ENCODE measurements around the gene TMEM87A.

Gene TMEM87A

DNA sequence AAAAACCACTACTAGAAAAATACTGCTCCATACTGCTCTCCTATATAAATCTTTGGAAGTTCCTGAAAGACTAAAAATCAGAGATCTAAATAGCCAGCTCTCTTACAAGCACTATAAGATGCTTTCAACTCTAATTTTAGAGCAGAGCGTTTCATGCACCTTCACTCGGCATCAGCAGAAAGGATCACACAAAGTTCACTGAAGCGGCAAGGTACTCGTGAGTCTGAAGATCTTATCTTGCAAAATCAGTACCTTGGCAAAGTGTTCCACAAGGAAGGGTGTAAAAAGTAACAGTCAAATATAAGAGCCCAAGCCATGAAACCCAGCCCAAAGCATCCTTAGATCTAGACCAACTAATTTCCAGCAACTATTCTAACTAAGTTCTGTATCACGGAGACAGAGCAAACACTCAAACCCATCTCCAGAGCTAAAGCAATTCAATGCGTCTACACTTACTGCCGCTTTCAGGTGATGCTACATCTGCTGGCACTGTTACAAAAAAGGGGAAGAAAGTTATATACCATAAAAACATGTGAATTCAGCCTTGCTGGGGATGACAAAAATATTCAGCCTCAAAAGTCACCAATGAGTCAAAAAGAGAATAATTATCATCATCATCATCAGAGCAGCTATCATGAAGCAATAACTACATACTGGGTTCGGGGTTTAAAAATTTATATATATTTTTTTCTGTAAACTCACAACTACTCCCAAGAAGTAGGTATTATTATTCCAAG lies 81.5 kb downstream of the TMEM87A start:
- TF ChIP-seq, protein P1, sequence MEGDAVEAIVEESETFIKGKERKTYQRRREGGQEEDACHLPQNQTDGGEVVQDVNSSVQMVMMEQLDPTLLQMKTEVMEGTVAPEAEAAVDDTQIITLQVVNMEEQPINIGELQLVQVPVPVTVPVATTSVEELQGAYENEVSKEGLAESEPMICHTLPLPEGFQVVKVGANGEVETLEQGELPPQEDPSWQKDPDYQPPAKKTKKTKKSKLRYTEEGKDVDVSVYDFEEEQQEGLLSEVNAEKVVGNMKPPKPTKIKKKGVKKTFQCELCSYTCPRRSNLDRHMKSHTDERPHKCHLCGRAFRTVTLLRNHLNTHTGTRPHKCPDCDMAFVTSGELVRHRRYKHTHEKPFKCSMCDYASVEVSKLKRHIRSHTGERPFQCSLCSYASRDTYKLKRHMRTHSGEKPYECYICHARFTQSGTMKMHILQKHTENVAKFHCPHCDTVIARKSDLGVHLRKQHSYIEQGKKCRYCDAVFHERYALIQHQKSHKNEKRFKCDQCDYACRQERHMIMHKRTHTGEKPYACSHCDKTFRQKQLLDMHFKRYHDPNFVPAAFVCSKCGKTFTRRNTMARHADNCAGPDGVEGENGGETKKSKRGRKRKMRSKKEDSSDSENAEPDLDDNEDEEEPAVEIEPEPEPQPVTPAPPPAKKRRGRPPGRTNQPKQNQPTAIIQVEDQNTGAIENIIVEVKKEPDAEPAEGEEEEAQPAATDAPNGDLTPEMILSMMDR (conservative IDR thresholded peaks at IDR 0.05; ENCODE audit: low read length) = no peak
- no peak for DNase-seq (ENCODE audit: low read depth)
- H3K4me3 ChIP-seq (ENCODE audit: low read length) = no peak overlapping the region

DNA sequence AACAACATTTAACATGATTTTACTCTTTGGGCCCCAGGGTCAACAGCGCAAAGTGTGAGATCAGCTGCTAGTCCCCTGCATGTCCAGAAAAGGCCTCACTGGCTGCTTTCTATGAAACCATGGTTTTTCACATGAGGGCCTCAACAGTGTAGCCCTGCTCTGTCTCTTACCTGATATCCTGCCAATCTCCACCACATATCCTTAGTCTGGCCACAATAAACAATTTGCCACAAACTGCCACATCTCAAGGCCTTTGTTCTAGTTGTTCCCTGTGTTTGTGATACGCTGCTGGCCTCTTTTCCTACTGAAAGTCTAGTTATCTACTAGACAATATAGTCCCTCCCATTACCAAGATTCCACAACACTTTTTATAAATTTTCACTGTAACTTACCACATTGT lies 82.9 kb downstream of the TMEM87A start:
- TF ChIP-seq, protein P1 (conservative IDR thresholded peaks at IDR 0.05; ENCODE audit: low read length) = no peak
- no peak overlapping the region for H3K4me3 ChIP-seq (ENCODE audit: low read length)
- no peak for DNase-seq (ENCODE audit: low read depth)

DNA sequence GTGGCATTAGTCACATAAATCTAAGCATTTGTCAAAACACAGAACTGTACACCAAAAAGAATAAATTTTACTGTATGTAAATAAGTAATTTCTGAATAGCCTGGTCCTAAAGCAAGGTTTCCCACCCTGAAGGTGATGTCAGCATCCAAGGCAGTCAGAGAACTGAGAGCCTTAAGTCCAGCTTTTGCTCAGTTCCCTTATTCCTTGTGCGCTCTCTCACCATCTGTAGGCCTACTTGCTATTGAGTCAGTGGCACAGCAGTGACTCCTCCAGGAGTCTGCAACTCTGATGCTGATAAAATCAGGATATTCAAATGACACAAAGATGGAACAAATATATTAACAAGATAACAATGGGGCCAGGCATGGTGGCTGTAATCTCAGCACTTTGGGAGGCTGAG lies 87.4 kb downstream of the TMEM87A start:
- TF ChIP-seq, protein P1 (conservative IDR thresholded peaks at IDR 0.05; ENCODE audit: low read length) = no peak
- no peak for DNase-seq (ENCODE audit: low read depth)

DNA sequence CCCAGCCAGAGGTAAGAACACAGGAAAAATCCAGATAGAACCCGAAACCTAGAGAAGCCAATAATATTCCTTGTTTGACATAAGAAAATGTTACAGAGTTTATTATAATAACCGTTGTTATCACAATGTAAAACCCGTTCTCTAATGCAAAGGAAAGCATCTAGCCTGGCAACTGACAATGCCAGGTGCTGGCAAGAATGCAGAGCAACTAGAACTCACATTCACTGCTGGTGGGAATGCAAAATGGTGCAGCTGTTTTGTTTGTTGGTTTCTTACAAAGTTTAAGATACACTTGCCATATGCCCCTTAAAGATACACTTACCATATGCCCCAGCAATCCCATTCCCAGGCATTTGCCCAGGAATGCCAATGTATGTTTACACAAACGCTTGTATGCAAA lies 88.5 kb downstream of the TMEM87A start:
- no peak for DNase-seq (ENCODE audit: low read depth)
- TF ChIP-seq, protein P1 (conservative IDR thresholded peaks at IDR 0.05; ENCODE audit: low read length) = no peak
- H3K4me3 ChIP-seq (ENCODE audit: low read length) = no peak overlapping the region

More for the DNA sequence above, 87.4 kb downstream of the TMEM87A start:
- H3K4me3 ChIP-seq (ENCODE audit: low read length) = no peak overlapping the region

DNA sequence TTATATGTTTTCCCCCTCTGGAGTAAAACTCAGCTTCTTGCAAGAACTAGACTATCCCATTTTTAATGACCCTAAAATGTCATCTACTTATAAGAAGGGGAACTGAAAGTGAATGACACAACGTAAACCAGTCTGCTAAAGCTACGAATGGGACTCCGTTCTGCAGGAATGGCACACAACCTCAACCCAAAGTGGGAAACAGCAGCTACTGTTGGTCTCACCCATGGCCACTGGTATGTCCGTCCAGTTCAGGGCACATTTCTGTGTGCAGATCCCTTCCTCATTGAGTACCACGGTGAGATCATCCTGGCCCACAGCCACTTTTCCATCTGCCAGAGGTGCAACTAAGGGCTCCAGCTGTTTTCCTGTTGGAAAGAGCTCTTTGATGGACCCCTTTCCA lies 88.9 kb downstream of the TMEM87A start:
- H3K4me3 ChIP-seq (ENCODE audit: low read length) = no peak overlapping the region
- DNase-seq (ENCODE audit: low read depth) = no peak
- TF ChIP-seq, protein P1 (conservative IDR thresholded peaks at IDR 0.05; ENCODE audit: low read length) = no peak

DNA sequence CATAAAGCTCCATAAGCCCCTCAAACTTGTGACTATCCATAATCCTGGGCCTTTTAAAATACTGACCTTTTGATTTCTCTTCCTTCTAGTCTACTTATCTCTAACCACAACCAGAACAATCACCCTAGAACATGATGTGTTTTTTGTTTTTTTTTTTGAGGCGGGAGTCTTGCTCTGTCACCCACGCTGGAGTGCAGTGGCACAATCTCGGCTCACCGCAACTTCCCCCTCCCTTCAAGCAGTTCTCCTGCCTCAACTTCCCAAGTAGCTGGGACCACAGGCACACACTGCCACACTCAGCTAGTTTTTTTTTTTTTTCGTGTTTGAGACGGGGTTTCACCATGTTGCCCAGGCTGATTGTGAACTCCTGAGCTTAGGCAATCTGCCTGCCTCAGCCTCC lies 90.3 kb downstream of the TMEM87A start:
- no peak for DNase-seq (ENCODE audit: low read depth)
- TF ChIP-seq, protein P1 (conservative IDR thresholded peaks at IDR 0.05; ENCODE audit: low read length) = no peak
- H3K4me3 ChIP-seq (ENCODE audit: low read length) = no peak overlapping the region

DNA sequence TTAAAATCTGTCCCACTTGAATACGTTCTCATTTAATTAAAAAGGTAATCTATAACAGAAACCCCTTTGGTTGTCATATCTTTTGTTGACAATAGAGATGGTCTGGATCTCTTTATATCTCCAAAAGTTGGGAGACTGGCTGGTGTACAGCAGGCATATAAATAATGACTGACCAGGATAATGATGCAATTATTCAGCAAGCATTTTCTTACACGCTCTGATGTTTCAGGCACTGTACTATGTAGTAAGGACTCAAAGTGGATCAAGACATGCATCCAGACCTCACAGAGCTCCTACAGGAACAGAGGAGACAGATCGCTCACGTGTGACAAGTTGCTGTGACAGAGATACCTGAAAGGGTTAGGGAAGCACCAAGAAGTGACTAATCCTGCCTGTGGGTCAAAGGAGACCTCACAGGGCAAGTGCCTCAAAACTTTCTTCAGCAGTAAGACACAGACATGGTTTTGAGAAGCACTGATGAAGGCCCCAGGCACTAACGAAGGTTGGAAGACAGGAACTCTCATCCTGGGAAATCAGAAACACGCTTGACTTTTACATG lies 90.8 kb downstream of the TMEM87A start:
- TF ChIP-seq, protein P1 (conservative IDR thresholded peaks at IDR 0.05; ENCODE audit: low read length) = no peak
- H3K4me3 ChIP-seq (ENCODE audit: low read length) = no peak overlapping the region

More for the DNA sequence above, 90.8 kb downstream of the TMEM87A start:
- DNase-seq (ENCODE audit: low read depth) = no peak
